Measurements from ENCODE around the gene NOXO1.

Gene NOXO1

DNA sequence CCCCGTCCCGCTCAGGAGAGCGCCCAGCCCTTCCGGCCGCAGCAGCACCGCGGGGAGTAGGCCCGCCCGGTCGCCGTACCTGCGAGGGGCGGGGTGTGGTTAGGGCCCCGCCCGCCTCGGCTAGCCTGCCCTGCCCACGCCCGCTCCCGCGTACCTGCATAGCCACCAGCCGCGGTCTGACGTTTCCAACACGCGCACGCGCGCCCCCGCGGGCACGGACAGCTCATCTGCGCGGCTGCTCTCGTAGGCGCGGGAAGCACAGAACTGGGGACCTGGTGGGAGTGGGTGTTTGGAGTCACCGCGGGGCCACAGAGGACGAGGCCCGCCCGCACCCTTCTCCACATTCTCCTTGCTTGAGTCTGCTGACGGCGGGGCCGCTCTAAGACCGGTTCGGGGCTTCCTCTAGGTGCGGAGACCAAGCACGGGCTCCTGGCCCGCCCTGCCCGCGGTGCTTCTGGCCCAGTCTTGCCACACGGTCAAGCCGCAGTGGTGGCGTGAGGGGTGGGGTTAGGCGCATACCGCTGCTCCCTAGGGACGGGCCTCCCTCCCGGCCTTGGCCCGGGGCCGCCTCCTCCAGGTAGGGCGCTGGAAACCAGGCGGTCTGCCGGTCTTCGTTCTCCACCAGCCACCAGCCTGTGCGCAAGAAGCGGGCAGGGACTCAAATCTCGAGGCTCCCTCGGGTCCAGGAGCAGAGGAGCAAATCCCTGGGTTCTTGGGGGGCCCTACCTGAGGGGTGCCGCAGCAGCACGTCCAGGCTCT is 1.8 kb downstream of the NOXO1 start:
- DNase-seq (ENCODE audit: low spot score), result no peak

DNA sequence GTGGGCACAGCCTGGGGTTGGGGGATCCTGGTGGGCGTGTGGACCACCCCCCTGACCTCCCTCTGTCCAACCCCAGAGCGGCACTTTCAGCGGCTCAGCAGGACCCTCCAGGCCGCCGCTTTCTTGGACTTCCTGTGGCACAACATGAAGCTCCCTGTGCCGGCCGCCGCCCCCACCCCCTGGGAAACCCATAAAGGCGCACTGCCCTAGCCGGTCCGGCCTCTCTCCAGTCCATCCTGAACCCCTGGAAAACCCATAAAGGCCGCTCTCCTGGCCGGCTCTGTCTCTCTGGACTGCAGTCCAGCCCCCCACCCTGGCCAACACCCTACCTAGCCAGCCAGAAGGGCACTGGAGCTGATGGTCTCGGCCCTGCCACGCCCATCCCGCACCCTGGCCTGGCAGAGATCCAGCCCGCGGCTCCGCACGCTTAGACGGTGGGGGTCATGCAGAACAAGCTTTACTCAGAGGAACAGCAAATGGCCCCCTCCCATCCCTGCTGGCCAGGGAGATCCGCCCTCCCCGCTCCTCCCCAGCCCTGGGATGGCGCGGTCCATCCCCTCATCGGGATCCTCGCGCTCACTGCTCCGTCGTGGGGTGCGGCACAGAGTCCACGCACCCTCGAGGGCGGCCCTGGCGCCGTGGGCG is 2.7 kb downstream of the NOXO1 start:
- DNase-seq (ENCODE audit: low spot score), result no peak

DNA sequence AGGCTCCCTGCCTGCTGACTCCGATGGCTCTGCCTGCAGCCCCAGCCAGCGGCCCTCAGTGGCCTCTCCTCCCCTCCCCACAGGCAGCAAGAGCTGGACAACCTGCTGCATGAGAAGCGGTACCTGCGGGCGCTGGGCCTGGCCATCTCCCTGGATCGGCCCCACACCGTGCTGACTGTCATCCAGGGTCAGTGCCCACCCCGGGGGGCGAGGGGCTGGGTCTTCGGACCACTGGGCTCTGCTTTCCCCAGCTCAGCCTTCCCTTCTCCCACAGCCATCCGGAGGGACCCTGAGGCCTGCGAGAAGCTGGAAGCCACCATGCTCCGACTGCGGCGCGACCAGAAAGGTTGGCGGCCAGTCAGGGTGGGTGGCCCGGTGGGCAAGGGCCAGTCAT is 3.4 kb downstream of the NOXO1 start:
- DNase-seq (ENCODE audit: low spot score), result no peak

DNA sequence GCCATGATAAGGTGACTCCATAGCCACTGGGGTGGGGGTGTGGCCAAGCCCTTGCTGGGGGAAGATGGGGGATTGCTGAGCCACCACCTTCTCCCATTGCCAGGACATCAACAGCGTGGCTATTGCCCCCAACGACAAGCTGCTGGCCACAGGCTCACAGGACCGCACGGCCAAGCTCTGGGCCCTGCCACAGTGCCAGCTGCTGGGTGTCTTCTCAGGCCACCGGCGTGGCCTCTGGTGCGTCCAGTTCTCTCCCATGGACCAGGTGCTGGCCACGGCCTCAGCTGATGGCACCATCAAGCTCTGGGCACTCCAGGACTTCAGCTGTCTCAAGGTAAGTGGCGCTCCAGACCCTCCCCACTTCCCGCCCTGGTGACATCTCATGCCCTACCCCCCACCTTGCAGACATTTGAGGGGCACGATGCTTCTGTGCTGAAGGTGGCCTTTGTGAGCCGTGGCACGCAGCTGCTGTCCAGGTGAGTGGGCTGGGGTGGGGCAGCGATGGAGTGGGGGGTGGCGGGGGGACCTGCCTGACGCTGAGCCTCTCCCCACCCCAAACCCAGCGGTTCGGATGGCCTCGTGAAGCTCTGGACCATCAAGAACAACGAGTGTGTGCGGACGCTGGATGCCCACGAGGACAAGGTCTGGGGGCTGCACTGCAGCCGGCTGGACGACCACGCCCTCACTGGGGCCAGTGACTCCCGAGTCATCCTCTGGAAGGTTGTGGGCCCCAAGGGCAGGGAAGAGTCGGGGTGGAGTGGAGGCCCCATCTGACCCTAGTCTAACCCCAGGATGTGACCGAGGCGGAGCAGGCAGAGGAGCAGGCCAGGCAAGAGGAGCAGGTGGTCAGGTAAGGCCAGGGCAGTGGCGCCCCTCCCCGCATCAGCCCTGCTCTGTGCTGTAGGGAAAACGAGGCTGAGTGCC is 4.1 kb downstream of the NOXO1 start:
- DNase-seq (ENCODE audit: low spot score), result no peak

DNA sequence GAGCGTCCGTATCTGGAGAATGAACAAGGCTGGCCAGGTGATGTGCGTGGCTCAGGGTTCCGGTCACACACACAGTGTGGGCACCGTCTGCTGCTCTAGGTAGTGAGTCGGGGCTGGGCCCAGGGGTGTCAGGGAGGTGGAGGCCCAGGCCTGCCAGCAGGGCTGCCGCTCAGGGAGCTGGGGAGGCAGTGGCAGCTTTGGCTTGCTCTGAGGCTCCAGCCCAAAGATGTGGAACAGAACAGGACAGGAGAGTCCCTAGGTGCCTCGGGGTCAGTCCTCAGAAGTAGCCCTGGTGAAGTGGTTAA is 5.1 kb downstream of the NOXO1 start:
- DNase-seq (ENCODE audit: low spot score), result no peak

DNA sequence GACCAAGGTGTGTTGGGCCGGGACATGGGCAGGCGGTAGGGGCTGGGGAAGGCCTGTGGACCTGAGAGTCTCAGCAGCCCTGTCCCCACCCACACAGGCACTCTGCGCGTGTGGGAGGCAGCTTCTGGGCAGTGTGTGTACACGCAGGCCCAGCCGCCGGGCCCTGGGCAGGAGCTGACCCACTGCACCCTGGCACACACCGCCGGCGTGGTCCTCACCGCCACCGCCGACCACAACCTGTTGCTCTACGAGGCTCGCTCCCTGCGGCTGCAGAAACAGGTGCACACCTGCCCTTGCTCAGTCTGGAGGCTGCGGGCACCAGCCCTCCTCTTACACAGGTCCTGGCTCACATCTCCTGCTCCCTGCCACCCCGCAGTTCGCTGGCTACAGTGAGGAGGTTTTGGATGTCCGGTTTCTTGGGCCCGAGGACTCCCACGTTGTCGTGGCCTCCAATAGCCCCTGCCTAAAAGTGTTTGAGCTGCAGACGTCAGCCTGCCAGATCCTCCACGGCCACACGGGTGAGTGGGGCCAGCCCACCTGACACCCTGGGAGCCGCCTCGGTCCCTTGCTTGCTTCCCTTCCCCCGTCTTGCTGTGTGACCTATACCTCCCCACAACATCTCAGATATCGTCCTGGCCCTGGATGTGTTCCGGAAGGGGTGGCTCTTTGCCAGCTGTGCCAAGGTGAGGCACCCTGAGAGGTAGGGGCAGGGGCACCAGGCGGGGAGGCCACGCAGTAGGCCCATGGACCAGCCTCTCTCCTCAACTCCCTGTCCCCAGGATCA is 5.6 kb downstream of the NOXO1 start:
- DNase-seq (ENCODE audit: low spot score), result no peak

DNA sequence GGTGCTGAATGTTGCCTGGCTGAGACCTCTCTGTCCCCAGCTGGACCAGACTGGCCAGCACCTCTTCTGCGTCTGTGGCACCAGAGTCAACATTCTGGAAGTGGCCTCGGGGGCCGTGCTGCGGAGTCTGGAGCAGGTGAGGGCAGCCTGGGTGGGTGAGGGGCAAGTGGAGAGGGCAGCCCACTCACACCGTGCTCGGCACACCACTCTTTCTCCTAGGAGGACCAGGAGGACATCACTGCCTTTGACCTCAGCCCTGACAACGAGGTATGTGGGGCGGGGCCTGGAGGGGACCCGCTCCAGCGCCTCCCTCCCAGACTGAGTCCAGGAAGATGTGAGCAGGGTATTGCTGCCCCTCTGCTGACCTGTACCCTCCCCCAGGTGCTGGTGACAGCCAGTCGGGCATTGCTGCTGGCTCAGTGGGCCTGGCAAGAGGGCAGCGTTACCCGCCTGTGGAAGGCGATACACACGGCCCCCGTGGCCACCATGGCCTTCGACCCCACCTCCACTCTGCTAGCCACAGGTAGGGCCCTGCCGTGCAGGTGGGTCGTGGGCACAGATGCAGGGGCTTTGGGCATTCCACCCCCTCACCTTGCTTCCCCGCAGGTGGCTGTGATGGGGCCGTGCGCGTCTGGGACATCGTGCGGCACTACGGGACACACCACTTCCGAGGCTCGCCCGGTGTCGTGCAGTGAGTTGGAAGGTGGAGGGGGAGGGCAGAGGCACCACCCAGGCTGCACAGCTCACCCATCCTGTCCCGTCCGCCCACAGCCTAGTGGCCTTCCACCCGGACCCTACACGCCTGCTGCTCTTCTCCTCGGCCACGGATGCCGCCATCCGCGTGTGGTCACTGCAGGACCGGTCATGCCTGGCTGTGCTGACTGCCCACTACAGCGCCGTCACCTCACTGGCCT is 6.9 kb downstream of the NOXO1 start:
- no peak for DNase-seq (ENCODE audit: low spot score)

DNA sequence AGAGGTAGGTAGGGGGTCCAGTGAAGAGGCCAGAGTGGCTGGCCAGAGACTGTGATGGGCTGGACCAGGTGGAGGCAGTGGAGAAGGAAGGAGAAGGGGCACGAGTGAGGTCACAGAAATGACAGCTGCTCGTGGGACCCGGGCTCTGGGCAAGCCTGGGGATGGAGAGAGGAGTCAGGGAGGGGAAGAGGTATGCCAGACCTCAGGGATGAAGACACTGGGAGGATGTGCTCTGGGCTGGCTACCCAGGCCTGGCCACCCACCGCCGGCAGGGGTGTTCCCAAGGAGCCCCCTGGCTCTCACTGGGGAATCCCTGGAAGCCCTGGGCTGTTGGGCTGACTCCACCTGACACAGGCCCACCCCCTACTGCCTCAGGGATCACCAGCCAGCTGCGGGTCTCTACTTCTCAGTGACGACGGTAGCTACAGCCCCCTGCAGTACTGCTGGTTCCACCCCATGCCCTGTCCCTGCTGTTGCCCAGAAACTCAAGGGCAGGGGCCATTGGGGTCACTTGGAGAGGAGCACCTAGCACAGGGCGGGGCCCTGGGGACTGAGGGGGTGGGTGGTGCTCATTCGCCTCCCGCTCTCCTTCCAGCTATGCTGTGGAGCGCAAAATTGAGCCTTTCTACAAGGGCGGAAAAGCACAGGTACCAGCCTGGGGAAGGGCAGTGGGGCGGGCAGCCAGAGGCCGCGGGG is 7.7 kb downstream of the NOXO1 start:
- no peak for DNase-seq (ENCODE audit: low spot score)

DNA sequence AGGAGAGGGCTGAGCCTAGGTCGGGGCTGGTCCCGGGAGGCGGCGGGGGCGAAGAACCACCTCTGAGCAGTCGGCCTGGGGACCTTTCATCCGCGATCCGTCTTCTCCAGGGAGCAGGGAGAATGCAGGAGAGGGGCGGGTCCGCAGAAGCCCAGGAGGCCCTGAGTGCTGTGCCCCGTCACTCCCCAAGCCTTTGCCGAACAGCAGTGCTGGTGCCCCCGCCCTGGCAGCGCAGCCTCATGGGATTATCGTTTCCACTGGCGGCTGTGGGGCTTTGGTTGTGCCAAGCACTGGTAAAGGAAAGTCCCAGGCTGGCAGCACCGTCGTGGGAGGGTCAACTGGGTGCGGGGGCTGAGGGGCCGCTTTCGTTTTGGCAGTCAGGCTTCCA is 8.8 kb downstream of the NOXO1 start:
- peak; percentile 39 for DNase-seq (ENCODE audit: low spot score)

DNA sequence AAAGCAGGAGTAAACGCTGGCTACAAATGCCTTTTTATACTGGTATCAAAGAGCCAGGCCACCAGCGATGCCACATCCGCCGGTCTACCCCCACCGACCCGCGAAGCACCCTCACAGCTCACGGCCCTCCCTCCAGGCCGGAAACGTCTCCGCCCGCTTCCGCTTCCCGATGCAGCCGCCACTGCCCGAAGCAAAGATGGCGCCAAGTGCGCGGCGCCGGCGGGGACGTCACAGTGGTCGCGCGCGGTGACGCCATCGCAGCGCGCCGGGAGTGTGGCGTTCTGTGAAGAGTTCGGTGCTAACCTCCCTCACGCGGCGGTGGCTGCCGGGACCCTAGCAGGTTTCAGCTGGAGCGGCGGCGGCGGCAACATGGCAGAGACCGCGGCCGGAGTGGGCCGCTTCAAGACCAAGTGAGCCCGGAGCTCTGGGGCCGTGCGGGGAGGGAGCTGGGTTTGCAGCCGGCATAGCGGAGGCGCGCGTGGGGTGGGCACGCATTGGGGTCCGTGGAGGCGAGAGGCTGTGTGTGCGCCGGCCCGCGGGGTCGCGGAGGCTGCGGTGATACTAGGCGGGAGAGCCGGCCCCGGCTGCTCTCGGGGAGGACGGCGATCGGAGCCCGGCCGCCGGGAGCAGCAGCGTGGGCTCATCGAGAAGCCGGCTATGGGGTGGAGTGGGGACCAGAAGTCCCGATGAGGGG is 9.3 kb downstream of the NOXO1 start, which contains the start of gene TBL3:
Gene TBL3 (plus strand): TSS at position 258 of the 694 bp plus-strand sequence. CDS start 112 bp downstream, at position 370.
- peak; percentile 95 for DNase-seq (ENCODE audit: low spot score)

DNA sequence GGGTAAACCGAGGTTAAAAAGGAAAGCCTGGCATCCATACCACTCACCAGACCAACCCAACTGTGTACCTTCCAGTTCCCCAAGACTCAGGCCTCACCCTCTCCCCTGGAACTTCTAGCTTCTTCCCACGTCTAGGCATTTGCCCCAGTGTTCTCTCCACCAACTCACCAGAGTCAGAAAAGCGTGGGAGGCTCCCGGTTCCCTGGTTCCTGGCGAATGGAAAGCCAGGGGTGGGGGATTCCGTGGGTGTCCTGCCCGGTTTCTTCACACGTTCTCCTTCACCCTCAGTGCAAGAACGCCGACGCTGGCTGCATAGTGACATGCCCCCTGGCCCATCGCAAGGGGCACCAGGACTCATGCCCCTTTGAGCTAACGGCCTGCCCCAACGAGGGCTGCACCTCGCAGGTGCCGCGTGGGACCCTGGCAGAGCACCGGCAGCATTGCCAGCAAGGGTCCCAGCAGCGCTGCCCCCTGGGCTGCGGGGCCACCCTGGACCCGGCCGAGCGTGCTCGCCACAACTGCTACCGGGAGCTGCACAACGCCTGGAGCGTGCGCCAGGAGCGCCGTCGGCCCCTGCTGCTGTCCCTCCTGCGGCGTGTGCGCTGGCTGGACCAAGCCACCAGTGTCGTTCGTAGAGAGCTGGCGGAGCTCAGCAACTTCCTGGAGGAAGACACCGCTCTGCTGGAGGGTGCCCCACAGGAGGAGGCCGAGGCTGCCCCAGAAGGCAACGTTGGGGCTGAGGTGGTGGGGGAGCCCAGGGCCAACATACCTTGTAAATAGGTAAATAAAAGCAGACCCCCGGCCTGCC is 12.9 kb downstream of the NOXO1 start:
- no peak for DNase-seq (ENCODE audit: low spot score)

DNA sequence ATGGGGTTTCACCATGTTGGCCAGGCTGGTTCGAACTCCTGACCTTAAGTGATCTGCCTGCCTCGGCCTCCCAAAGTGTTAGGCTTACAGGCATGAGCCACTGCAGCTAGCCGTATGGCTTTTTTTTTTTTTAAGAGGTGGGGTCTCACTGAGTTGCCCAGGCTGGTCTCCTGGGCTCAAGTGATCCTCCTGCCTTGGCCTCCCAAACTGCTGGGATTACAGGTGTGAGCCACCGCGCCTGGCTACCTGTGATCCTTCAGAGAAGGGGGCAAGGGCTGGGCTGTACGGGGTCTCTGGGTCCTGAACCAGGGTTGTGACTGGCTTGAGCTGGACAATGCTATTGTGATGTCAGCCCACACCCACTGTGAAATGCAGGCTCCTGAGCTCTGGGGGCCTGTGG is 14.8 kb downstream of the NOXO1 start, which contains the start of gene RNF151:
Gene RNF151 (plus strand): TSS at position 397 of the 400 bp plus-strand sequence. CDS start 26 bp downstream, outside the sequence.
- no peak for DNase-seq (ENCODE audit: low spot score)

DNA sequence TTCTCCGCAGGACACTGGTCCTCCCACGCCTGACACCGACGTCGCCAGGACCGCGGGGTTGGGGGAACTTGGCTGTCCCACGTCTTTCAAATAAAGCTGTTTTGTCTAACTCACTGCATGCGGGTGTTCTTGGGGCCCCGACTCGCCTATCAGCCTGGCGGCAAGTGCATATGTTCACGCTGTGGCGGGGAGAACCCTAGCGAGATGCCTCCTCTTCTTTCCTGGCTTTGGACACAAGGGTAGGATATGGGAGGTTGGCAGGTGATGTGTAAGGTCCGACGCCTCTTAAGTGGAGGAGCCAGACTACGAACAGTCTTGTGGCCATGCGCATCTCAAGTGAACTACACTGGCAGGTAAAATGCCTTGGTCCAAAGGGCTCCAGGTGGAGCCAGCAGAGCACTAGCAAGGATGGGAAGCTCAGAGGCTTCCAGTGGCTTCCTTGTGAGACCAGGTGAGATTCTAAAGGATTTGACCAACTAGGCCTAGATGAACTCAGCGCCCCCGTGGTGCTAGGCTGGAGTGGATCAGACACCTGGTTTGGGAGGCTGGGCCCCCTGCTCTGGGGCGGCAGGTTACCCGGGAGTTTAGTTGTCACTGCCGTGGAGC is 15.8 kb downstream of the NOXO1 start:
- no peak for DNase-seq (ENCODE audit: low spot score)

DNA sequence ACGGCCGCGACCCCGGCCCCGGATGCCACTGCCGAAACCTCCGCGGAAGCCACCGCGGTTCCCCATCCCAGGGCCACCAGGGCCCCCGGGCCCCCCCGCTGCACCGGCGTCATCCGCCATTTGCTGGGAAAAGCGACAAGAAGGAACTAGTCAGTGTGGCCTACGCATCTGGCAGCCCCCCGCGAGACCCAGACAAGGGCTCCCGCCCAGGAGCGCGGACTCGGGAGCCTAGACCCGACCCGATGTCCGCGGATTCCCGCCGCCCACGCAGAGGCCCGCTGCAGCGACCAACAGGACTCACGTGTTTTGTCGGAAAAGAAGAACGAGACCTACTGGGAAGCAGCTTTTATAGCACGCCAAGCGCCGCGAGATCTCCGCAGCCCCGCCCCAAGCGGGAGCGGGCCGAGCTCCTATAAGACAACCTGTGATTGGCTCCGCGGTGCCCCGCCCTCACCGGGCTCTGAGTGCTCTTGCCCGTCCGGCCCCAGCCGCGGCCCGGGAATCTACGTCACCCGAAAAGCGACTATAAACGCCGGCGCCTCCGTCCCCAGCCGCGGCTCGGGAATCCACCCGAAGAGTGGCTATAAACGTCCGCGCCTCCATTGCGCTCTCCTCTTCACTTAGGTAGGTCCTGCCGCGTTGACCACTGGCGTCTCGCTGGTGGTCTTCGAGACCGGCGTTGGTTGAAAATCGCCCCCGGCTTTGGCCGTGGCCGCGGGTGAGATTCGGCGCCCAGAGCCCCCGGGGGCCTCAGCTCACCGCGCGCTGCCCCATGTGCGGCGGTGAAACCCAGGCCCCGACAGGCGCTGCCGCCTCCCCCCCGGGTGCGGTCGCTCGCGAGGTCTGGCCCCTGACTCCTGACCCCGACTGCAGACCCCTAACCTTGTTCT is 16.5 kb downstream of the NOXO1 start, which contains the start of gene RPS2:
Gene RPS2 (minus strand): TSS at position 321 of the 890 bp plus-strand sequence. CDS start 201 bp downstream, at position 120.
- DNase-seq (ENCODE audit: low spot score), result peak; percentile 100

DNA sequence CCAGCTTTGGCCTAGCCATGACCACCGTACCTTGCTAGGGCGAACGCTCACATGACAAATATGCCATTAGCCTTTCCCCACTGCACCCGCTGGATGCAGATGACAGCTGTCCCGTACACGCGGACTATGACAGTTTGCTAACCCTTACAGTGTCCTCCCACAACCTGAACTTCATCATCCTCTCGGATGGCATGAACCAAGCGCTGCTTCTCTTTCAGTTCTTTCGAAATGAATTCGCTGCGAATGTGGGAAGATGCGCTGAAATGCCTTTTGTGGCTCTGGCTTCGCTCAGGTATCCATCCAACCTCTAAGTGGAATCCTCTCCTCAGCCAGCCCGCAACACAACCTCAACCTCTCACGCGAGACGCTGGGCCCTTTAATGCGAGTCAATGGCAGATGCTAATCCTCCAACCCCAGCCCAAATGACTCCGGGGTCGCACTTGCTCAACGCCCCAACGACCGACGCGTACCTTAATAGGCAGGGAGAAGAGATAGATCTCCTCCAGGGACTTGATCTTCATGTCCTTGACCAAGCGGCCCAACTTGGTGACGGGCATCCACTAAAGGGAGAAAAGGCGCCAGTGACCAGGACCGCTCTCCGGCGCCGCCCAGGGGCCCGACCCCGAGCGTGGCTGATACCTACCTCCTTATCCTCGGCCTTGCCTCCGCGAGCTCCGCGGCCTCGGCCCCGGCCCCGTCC is 17.3 kb downstream of the NOXO1 start:
- DNase-seq (ENCODE audit: low spot score), result peak; percentile 41

Data from GM03348 (cell line).